Nephron (organoid): Measurements from ENCODE around the gene AGAP3.
A peak's percentile ranks its signal among the peaks of the same experiment; 100 is the strongest.

ENCODE experiments used
- H3K27ac Mint-ChIP-seq, 3 experiments: 2 replicates each; pipeline ENCODE4 v1.8.0; 2020; ENCODE audit warnings: mixed read lengths in 3 of 3, mild to moderate bottlenecking in 2 of 3, moderate library complexity in 1 of 3
- H3K27me3 Mint-ChIP-seq: 2 replicates; pipeline ENCODE4 v1.8.0; 2021; ENCODE audit warnings: low read depth, mild to moderate bottlenecking, moderate library complexity, mixed read lengths
- H3K36me3 Mint-ChIP-seq: 2 replicates; pipeline ENCODE4 v1.8.0; 2020; ENCODE audit warnings: low read depth, mixed read lengths
- H3K4me1 Mint-ChIP-seq: 2 replicates; pipeline ENCODE4 v1.8.0; 2020; ENCODE audit warnings: mixed read lengths
- H3K4me3 Mint-ChIP-seq, 3 experiments: 2 replicates each; pipeline ENCODE4 v1.8.0; 2020; ENCODE audit warnings: mild to moderate bottlenecking in 3 of 3, mixed read lengths in 3 of 3, moderate library complexity in 2 of 3
- H3K9me3 Mint-ChIP-seq: 2 replicates; pipeline ENCODE4 v1.8.0; 2020; ENCODE audit warnings: mixed read lengths
- TF ChIP-seq, protein P1 (sequence below), 3 experiments: fragments of 200-600 bp; sonication (generic); IDR thresholded peaks; one replicate each; pipeline ENCODE4 v1.5.0; 2021; ENCODE audit warnings: antibody characterized with exemption in 3 of 3; ENCODE audit not compliant: unreplicated experiment in 3 of 3

AGAP3 gene

DNA sequence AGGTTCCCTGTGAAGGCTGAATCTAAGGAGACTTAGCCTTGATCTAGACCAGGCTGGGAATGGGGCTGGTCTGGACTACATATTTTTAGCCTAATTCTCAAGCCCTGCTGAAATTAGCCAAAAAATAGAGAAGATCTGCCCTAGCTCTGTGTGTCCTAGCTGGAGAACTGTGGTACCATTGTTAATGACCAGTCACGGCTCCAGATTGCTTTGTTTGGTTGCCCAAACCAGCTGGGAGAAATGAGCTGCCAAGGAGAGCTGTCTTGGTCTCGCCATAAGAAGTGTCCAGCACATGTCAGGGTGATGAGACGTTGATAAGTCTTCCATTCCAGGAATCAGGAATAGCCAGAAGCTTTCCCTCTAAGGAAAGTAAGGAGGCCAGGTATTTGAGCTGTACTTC is 60.5 kb downstream of the AGAP3 start:
- Mint-ChIP-seq H3K27me3 (peaks cover 9% of the 10 kb centered on the region), H3K9me3 (no peaks in the 10 kb centered on the region), H3K4me1 (peaks cover 7% of the 10 kb centered on the region), H3K36me3 (peaks cover 25% of the 10 kb centered on the region), H3K27ac (no peak overlapping the region), H3K4me3 (no peak overlapping the region)
- TF ChIP-seq, protein P1, sequence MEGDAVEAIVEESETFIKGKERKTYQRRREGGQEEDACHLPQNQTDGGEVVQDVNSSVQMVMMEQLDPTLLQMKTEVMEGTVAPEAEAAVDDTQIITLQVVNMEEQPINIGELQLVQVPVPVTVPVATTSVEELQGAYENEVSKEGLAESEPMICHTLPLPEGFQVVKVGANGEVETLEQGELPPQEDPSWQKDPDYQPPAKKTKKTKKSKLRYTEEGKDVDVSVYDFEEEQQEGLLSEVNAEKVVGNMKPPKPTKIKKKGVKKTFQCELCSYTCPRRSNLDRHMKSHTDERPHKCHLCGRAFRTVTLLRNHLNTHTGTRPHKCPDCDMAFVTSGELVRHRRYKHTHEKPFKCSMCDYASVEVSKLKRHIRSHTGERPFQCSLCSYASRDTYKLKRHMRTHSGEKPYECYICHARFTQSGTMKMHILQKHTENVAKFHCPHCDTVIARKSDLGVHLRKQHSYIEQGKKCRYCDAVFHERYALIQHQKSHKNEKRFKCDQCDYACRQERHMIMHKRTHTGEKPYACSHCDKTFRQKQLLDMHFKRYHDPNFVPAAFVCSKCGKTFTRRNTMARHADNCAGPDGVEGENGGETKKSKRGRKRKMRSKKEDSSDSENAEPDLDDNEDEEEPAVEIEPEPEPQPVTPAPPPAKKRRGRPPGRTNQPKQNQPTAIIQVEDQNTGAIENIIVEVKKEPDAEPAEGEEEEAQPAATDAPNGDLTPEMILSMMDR (IDR thresholded peaks at IDR 0.05; ENCODE audit: unreplicated experiment in 3 of 3), result no peak

GRCh38 chr7:151148319-151149259 is 62.3 kb downstream of the AGAP3 start:
- Mint-ChIP-seq H3K4me3 (no peak overlapping the region), H3K27ac (no peak overlapping the region), H3K36me3 (peaks cover 10% of the 10 kb centered on the region), H3K27me3 (peaks cover 9% of the 10 kb centered on the region), H3K4me1 (peaks cover 1% of the 10 kb centered on the region), H3K9me3 (no peaks in the 10 kb centered on the region)
- TF ChIP-seq, protein P1 (IDR thresholded peaks at IDR 0.05; ENCODE audit: unreplicated experiment in 3 of 3), result no peak

GRCh38 chr7:151150388-151150787 is 64.1 kb downstream of the AGAP3 start:
- no peaks in the 10 kb centered on the region for H3K4me1 Mint-ChIP-seq
- no peak overlapping the region for H3K4me3 Mint-ChIP-seq
- no peaks in the 10 kb centered on the region for H3K9me3 Mint-ChIP-seq
- no peak overlapping the region for H3K27ac Mint-ChIP-seq
- H3K27me3 Mint-ChIP-seq, result peaks cover 20% of the 10 kb centered on the region
- TF ChIP-seq, protein P1 (IDR thresholded peaks at IDR 0.05; ENCODE audit: unreplicated experiment in 3 of 3), result no peak
- no peaks in the 10 kb centered on the region for H3K36me3 Mint-ChIP-seq

DNA sequence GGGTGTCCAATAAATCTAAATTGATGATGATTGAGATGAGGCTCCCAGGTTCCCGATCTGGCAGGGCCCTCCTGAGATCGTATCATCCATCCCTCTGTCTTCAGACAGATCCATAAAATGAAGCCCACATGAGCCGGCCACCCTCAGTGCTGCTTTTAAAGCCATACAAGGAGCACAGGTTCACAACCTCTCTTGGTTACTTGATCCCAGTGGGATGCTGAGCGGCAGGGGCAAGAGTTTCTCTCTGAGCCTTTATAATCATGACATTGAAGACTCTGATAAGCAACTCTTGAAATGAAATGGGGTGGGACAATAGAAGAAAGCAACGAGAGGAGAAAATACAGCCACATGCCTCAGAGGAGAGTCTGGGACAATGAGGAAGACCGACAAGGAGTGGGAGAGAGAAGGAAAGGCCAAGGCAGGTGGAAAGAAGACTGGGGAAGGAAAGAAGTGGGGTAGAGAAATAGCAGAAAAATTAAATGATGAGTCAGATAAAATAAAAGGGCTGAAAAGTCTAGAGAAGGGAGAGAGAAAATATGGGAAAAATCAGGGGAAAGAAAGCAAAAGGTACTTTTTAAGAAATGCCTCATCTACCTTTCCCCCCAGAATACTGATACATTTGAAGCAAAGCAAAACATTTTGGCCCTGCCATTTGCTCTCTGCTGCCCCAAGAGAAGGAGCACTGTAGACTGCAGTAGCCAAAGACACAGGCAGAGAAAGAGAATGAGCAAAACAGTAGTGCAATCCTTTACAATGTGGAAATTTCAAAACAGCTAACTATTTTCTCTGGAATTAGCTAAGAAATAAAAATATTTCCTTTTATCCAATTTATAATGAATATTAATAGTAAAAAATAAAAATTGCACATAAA is 66.6 kb downstream of the AGAP3 start:
- no peak overlapping the region for H3K27ac Mint-ChIP-seq
- H3K27me3 Mint-ChIP-seq, result peaks cover 31% of the 10 kb centered on the region

GRCh38 chr7:151157645-151158329 is 71.5 kb downstream of the AGAP3 start:
- no peaks in the 10 kb centered on the region for H3K4me1 Mint-ChIP-seq
- TF ChIP-seq, protein P1 (IDR thresholded peaks at IDR 0.05; ENCODE audit: unreplicated experiment in 3 of 3), result no peak
- H3K36me3 Mint-ChIP-seq, result no peaks in the 10 kb centered on the region
- no peaks in the 10 kb centered on the region for H3K9me3 Mint-ChIP-seq
- no peak overlapping the region for H3K4me3 Mint-ChIP-seq
- no peak overlapping the region for H3K27ac Mint-ChIP-seq
- peaks cover 30% of the 10 kb centered on the region for H3K27me3 Mint-ChIP-seq

More for the DNA sequence above, 66.6 kb downstream of the AGAP3 start:
- no peak overlapping the region for H3K4me3 Mint-ChIP-seq
- H3K4me1 Mint-ChIP-seq, result no peaks in the 10 kb centered on the region
- no peaks in the 10 kb centered on the region for H3K36me3 Mint-ChIP-seq
- H3K9me3 Mint-ChIP-seq, result no peaks in the 10 kb centered on the region
- TF ChIP-seq, protein P1 (IDR thresholded peaks at IDR 0.05; ENCODE audit: unreplicated experiment in 3 of 3), result peak in 2 of 3 experiments; percentile 18 to 32
